Measurements from ENCODE around the gene NT5DC1. TPM values are rescaled to one million over a fixed set of nuclear protein-coding genes. Genes with fewer than 3 reads are reported as not detected.

The NT5DC1 gene
- total and polyA plus RNA-seq, 4 donors = 8.6 to 49.0 (median 22.1) TPM

GRCh38 chr6:116201538-116201937 lies 100.9 kb downstream of the NT5DC1 start:
- no peaks in the 10 kb centered on the region for H3K36me3 ChIP-seq (ENCODE audit: control insufficient read depth in 4 of 4, insufficient read depth in 4 of 4, low read length in 4 of 4)
- H3K4me3 ChIP-seq = no peak overlapping the region
- no peak overlapping the region for H3K9ac ChIP-seq (ENCODE audit: insufficient read depth in 1 of 2, low read length in 2 of 2)
- peaks cover 0 to 49% (median 11%) of the 10 kb centered on the region in 5 donors for H3K4me1 ChIP-seq (ENCODE audit: control insufficient read depth in 5 of 5, insufficient read depth in 5 of 5, low read length in 5 of 5)
- no peaks in the 10 kb centered on the region for H3K9me3 ChIP-seq (ENCODE audit: control insufficient read depth in 4 of 4, insufficient read depth in 3 of 4, low read length in 3 of 4)
- ATAC-seq (ENCODE audit: insufficient read depth, low FRiP score) (no peak), DNase-seq (no peak)
- H3K27ac ChIP-seq (ENCODE audit: low read depth in 1 of 2, low read length in 1 of 2) = no peak overlapping the region
- TF ChIP-seq CTCF (IDR thresholded peaks at IDR 0.05; ENCODE audit: control extremely low read depth, extremely low read depth) = no peak
- no peaks in the 10 kb centered on the region for H3K27me3 ChIP-seq (ENCODE audit: control insufficient read depth in 3 of 3, insufficient read depth in 3 of 3, low read length in 2 of 3)
- 83 to 85% methylated on average over 2 of the region's 2 CpGs for WGBS, 2 donors

- Histone ChIP-seq H3K27me3 (ENCODE audit: control insufficient read depth in 3 of 3, insufficient read depth in 3 of 3, low read length in 2 of 3) (no peaks in the 10 kb centered on the region), H3K27ac (ENCODE audit: low read depth in 1 of 2, low read length in 1 of 2) (no peak overlapping the region), H3K36me3 (ENCODE audit: control insufficient read depth in 4 of 4, insufficient read depth in 4 of 4, low read length in 4 of 4) (no peaks in the 10 kb centered on the region), H3K9me3 (ENCODE audit: control insufficient read depth in 4 of 4, insufficient read depth in 3 of 4, low read length in 3 of 4) (no peaks in the 10 kb centered on the region), H3K4me1 (ENCODE audit: control insufficient read depth in 5 of 5, insufficient read depth in 5 of 5, low read length in 5 of 5) (peaks cover 0 to 46% (median 11%) of the 10 kb centered on the region in 5 donors), H3K9ac (ENCODE audit: insufficient read depth in 1 of 2, low read length in 2 of 2) (peak overlapping the region in 1 of 2 donors; percentile 16), H3K4me3 (no peak overlapping the region)
- ATAC-seq (ENCODE audit: insufficient read depth, low FRiP score) (no peak), DNase-seq (peak in 2 of 3 donors; percentile 35 to 54)
- TF ChIP-seq CTCF (IDR thresholded peaks at IDR 0.05; ENCODE audit: control extremely low read depth, extremely low read depth) = no peak
- WGBS, 2 donors = 58 to 81% methylated on average over 2 of the region's 2 CpGs
Observed at GRCh38 chr6:116205281-116205680, 104.6 kb downstream of the NT5DC1 start.

GRCh38 chr6:116206231-116206903 lies 105.7 kb downstream of the NT5DC1 start:
- Histone ChIP-seq H3K27me3 (ENCODE audit: control insufficient read depth in 3 of 3, insufficient read depth in 3 of 3, low read length in 2 of 3) (no peaks in the 10 kb centered on the region), H3K4me3 (no peak overlapping the region), H3K9ac (ENCODE audit: insufficient read depth in 1 of 2, low read length in 2 of 2) (no peak overlapping the region), H3K9me3 (ENCODE audit: control insufficient read depth in 4 of 4, insufficient read depth in 3 of 4, low read length in 3 of 4) (no peaks in the 10 kb centered on the region), H3K4me1 (ENCODE audit: control insufficient read depth in 5 of 5, insufficient read depth in 5 of 5, low read length in 5 of 5) (peaks cover 0 to 35% (median 10%) of the 10 kb centered on the region in 5 donors), H3K27ac (ENCODE audit: low read depth in 1 of 2, low read length in 1 of 2) (no peak overlapping the region), H3K36me3 (ENCODE audit: control insufficient read depth in 4 of 4, insufficient read depth in 4 of 4, low read length in 4 of 4) (no peaks in the 10 kb centered on the region)
- 88 to 90% methylated on average over 1 of the region's 1 CpG for WGBS, 2 donors
- no peak for TF ChIP-seq CTCF (IDR thresholded peaks at IDR 0.05; ENCODE audit: control extremely low read depth, extremely low read depth)
- ATAC-seq (ENCODE audit: insufficient read depth, low FRiP score) (no peak), DNase-seq (peak in 2 of 3 donors; percentile 32 to 46)

All from lung (tissue), 12 donors.